Natural killer cell (primary cell): ENCODE results near the gene DHX16. TPM values are rescaled to one million over a fixed set of nuclear protein-coding genes. Genes with fewer than 3 reads are reported as not detected.

Experiments used
- ATAC-seq, 3 donors: fragments of 150-1000 bp in 2 of 3; fragments of 200-7000 bp in 1 of 3; cut with Tn5 transposase; 1 replicate in 1 of 3; 2 replicates in 2 of 3; pipeline ENCODE4 v1.10.0; 2021; ENCODE audit warnings: mild to moderate bottlenecking in 2 of 3, moderate library complexity in 2 of 3
- DNase-seq, 2 donors: peaks; one replicate each; pipeline versions ENCODE4 v3.0.0 to v3.0.0-alpha.2; 2013 to 2021; ENCODE audit warnings: mixed read lengths in 1 of 2
- H3K27ac ChIP-seq: one replicate; pipeline ENCODE4 v1.5.1; 2013; ENCODE audit warnings: mild to moderate bottlenecking, low read length
- H3K27me3 ChIP-seq: one replicate; pipeline ENCODE4 v1.6.1; 2013; ENCODE audit warnings: low read length; ENCODE audit not compliant: control insufficient read depth, insufficient read depth
- H3K36me3 ChIP-seq: one replicate; pipeline ENCODE4 v1.6.1; 2013; ENCODE audit warnings: low read length; ENCODE audit not compliant: control insufficient read depth, insufficient read depth
- H3K4me1 ChIP-seq: one replicate; pipeline ENCODE4 v1.6.1; 2013; ENCODE audit warnings: low read length; ENCODE audit not compliant: control insufficient read depth, insufficient read depth
- H3K4me3 ChIP-seq: one replicate; pipeline ENCODE4 v1.5.1; 2013; ENCODE audit warnings: low read length
- H3K9me3 ChIP-seq: one replicate; pipeline ENCODE4 v1.6.1; 2013; ENCODE audit warnings: low read length; ENCODE audit not compliant: control insufficient read depth, insufficient read depth
- H3K27ac Mint-ChIP-seq, 2 donors: one replicate each; pipeline ENCODE4 v1.8.0; 2022; ENCODE audit warnings: mild to moderate bottlenecking in 2 of 2, mixed read lengths in 2 of 2, moderate library complexity in 1 of 2
- H3K27me3 Mint-ChIP-seq, 2 donors: one replicate each; pipeline ENCODE4 v1.8.0; 2022; ENCODE audit warnings: low read depth in 2 of 2, mixed read lengths in 2 of 2
- H3K36me3 Mint-ChIP-seq: one replicate; pipeline ENCODE4 v1.8.0; 2022; ENCODE audit warnings: mixed read lengths
- H3K4me1 Mint-ChIP-seq, 2 donors: one replicate each; pipeline ENCODE4 v1.8.0; 2022; ENCODE audit warnings: mixed read lengths in 2 of 2
- H3K4me3 Mint-ChIP-seq: one replicate; pipeline ENCODE4 v1.8.0; 2022; ENCODE audit warnings: mild to moderate bottlenecking, moderate library complexity, mixed read lengths
- H3K9me3 Mint-ChIP-seq, 2 donors: one replicate each; pipeline ENCODE4 v1.8.0; 2022; ENCODE audit warnings: mixed read lengths in 2 of 2
- WGBS: methylation state at CpG from one replicate; pipeline ENCODE4 v1.1.7; 2013; ENCODE audit warnings: missing lambda C conversion rate; ENCODE audit not compliant: insufficient coverage; 5-methylcytosine and 5-hydroxymethylcytosine counted together
- intact Hi-C: fragments of 100-400 bp; cut with micrococcal nuclease; formaldehyde crosslinking; loops from one replicate; pipeline ENCODE4 v1.14.2; 2022
- total RNA-seq, 4 donors: library from RNA; stranded (reverse); fragments of 120-200 nt in 1 of 4; gene quantifications; one replicate each; pipeline versions ENCODE4 v1.2.3 to v1.2.4, GENCODE V29; 2013 to 2022
- TF ChIP-seq, protein P1 (sequence below): fragments of 200-600 bp; IDR thresholded peaks from one replicate; pipeline ENCODE4 v1.8.0; 2022; ENCODE audit warnings: antibody characterized with exemption

DHX16 gene
- total RNA-seq, 3 donors from 2014 or later (not counting 1 experiment from before 2014, with no cell fraction given), result 27.3 to 35.7 (median 27.7) TPM

- Mint-ChIP-seq H3K27ac (no peak overlapping the region), H3K4me3 (no peak overlapping the region), H3K27me3 (no peaks in the 10 kb centered on the region), H3K36me3 (peaks cover 8% of the 10 kb centered on the region), H3K9me3 (no peaks in the 10 kb centered on the region), H3K4me1 (peaks cover 0 to 16% of the 10 kb centered on the region in 2 donors)
- Histone ChIP-seq H3K36me3 (peaks cover 19% of the 10 kb centered on the region), H3K4me1 (no peaks in the 10 kb centered on the region), H3K4me3 (no peak overlapping the region), H3K9me3 (no peaks in the 10 kb centered on the region), H3K27ac (no peak overlapping the region), H3K27me3 (no peaks in the 10 kb centered on the region)
- WGBS, result 90% methylated on average over 2 of the region's 4 CpGs
- TF ChIP-seq, protein P1, sequence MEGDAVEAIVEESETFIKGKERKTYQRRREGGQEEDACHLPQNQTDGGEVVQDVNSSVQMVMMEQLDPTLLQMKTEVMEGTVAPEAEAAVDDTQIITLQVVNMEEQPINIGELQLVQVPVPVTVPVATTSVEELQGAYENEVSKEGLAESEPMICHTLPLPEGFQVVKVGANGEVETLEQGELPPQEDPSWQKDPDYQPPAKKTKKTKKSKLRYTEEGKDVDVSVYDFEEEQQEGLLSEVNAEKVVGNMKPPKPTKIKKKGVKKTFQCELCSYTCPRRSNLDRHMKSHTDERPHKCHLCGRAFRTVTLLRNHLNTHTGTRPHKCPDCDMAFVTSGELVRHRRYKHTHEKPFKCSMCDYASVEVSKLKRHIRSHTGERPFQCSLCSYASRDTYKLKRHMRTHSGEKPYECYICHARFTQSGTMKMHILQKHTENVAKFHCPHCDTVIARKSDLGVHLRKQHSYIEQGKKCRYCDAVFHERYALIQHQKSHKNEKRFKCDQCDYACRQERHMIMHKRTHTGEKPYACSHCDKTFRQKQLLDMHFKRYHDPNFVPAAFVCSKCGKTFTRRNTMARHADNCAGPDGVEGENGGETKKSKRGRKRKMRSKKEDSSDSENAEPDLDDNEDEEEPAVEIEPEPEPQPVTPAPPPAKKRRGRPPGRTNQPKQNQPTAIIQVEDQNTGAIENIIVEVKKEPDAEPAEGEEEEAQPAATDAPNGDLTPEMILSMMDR, result no peak
- intact Hi-C loops, result no loop called here
- ATAC-seq (no peak), DNase-seq (no peak)
Measured at GRCh38 chr6:30700340-30700739, 27.5 kb upstream of the DHX16 start.

GRCh38 chr6:30696432-30696831 lies 23.6 kb upstream of the DHX16 start:
- H3K36me3 ChIP-seq, result peaks cover 3% of the 10 kb centered on the region
- H3K27ac ChIP-seq, result no peak overlapping the region
- Mint-ChIP-seq H3K4me1 (peaks cover 0 to under 1% of the 10 kb centered on the region in 2 donors), H3K36me3 (no peaks in the 10 kb centered on the region), H3K27me3 (no peaks in the 10 kb centered on the region), H3K9me3 (no peaks in the 10 kb centered on the region), H3K27ac (no peak overlapping the region), H3K4me3 (no peak overlapping the region)
- H3K4me1 ChIP-seq, result peaks cover 2% of the 10 kb centered on the region
- WGBS, result 100% methylated on average over 5 of the region's 5 CpGs
- H3K4me3 ChIP-seq, result no peak overlapping the region
- ATAC-seq (no peak), DNase-seq (no peak)
- intact Hi-C loops, result no loop called here
- TF ChIP-seq, protein P1, result no peak
- no peaks in the 10 kb centered on the region for H3K9me3 ChIP-seq
- H3K27me3 ChIP-seq, result no peaks in the 10 kb centered on the region

GRCh38 chr6:30691208-30691847 lies 18.5 kb upstream of the DHX16 start:
- intact Hi-C loops, result no loop called here
- TF ChIP-seq, protein P1, result no peak
- peaks cover 39 to 45% of the 10 kb centered on the region in 2 donors for H3K4me1 Mint-ChIP-seq

More at GRCh38 chr6:30691208-30691847, 18.5 kb upstream of the DHX16 start:
- H3K4me1 ChIP-seq, result peaks cover 42% of the 10 kb centered on the region
- Mint-ChIP-seq H3K9me3 (no peaks in the 10 kb centered on the region), H3K4me3 (peak overlapping the region; percentile 79), H3K27ac (peak overlapping the region; percentile 91 to 98), H3K27me3 (no peaks in the 10 kb centered on the region), H3K36me3 (no peaks in the 10 kb centered on the region)
- no peak overlapping the region for H3K27ac ChIP-seq
- no peaks in the 10 kb centered on the region for H3K36me3 ChIP-seq
- no peaks in the 10 kb centered on the region for H3K9me3 ChIP-seq
- H3K27me3 ChIP-seq, result no peaks in the 10 kb centered on the region
- H3K4me3 ChIP-seq, result peak overlapping the region; percentile 60
- 51% methylated on average over 3 of the region's 8 CpGs for WGBS
- no peak for ATAC-seq
- no peak for DNase-seq
